Dermis lymphatic vessel endothelial cell (primary cell): Measurements from ENCODE around the gene LGR4. TPM values are rescaled to one million over a fixed set of nuclear protein-coding genes. Genes with fewer than 3 reads are reported as not detected.

Experiments
- total RNA-seq: library from RNA; depleted of rRNA; stranded (reverse); fragments of >200 nt; gene quantifications from 2 replicates; pipeline ENCODE4 v1.2.1, GENCODE V29; 2014

Gene LGR4, protein sequence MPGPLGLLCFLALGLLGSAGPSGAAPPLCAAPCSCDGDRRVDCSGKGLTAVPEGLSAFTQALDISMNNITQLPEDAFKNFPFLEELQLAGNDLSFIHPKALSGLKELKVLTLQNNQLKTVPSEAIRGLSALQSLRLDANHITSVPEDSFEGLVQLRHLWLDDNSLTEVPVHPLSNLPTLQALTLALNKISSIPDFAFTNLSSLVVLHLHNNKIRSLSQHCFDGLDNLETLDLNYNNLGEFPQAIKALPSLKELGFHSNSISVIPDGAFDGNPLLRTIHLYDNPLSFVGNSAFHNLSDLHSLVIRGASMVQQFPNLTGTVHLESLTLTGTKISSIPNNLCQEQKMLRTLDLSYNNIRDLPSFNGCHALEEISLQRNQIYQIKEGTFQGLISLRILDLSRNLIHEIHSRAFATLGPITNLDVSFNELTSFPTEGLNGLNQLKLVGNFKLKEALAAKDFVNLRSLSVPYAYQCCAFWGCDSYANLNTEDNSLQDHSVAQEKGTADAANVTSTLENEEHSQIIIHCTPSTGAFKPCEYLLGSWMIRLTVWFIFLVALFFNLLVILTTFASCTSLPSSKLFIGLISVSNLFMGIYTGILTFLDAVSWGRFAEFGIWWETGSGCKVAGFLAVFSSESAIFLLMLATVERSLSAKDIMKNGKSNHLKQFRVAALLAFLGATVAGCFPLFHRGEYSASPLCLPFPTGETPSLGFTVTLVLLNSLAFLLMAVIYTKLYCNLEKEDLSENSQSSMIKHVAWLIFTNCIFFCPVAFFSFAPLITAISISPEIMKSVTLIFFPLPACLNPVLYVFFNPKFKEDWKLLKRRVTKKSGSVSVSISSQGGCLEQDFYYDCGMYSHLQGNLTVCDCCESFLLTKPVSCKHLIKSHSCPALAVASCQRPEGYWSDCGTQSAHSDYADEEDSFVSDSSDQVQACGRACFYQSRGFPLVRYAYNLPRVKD
- 1.3 and 2.2 TPM in 2 replicates for total RNA-seq

GRCh38 chr11:27472398-27473016 is at the start of gene LGR4:
Gene LGR4 (minus strand): TSS chr11:27472790. CDS start chr11:27472302, 488 bp downstream.

GRCh38 chr11:27506200-27507182 is 33.9 kb upstream of the LGR4 start, which contains the start of gene LIN7C:
Gene LIN7C (minus strand): TSS chr11:27506769. CDS start chr11:27506752, 17 bp downstream.

DNA sequence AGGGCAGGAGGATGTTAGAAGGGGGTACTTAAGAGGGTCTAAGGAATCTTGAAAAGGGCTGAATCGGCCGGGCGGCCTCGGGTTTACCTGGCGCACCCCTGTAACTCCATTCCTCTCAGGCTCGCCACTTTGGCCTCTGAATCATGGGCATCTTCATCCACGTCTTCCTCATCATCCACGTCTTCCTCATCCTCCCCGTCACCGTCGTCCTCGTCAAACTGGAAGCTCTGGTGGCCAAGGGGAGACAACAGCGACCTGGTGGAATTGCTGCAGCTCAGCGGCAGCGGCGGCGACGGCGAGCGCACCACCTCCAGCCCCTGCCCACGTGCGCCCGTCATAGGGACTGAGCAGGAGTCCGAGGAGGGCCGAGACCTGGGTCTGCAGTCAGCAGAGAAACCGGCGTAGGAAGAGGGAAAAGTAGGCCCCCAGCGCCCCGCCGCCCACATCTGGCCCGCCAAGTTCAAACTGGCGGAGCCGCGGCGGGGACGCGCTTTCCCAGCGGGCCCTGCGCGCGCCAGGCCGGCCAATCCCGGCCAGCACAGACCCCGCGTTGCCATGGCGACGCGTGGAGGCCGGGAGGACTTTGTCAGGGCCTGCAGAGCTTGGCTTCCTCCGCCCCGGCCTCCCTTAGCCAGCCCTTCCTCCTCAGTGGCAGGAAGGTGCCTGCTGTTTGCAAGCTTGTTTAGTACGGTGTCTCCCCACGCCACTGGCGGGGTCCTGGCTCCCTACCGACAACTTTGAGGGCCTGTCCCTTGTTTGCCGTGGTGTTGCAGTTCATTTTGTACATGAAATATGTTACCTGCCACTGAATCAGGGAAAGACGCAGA is 109.6 kb downstream of the LGR4 start, which contains the start of gene CCDC34:
Gene CCDC34 (minus strand): TSS at position 467 of the 827 bp plus-strand sequence. CDS start 21 bp downstream, at position 446.

Other genes with a start within 250 kb of the LGR4 start
- 1.5 and 2.4 TPM in 2 replicates for gene CCDC34, start 109.6 kb downstream of the LGR4 start, total RNA-seq
- 40.7 and 51.3 TPM in 2 replicates for gene LIN7C, start 34.0 kb upstream of the LGR4 start, total RNA-seq
- gene BDNF, start 227.7 kb upstream of the LGR4 start, total RNA-seq, result under 0.01 and 0.33 TPM in 2 replicates